Vagina (tissue), 2 donors: Measurements from ENCODE around the gene NEMP2. TPM values are rescaled to one million over a fixed set of nuclear protein-coding genes. Genes with fewer than 3 reads are reported as not detected.

Source experiments
- DNase-seq, 2 donors: peaks; one replicate each; pipeline ENCODE4 v3.0.0-alpha.2; 2017; ENCODE audit errors: extremely low spot score in 2 of 2
- H3K27ac ChIP-seq: fragments of 200-600 bp; sonication (generic); one replicate; pipeline ENCODE4 v1.5.1; 2019
- H3K27me3 ChIP-seq: fragments of 200-600 bp; sonication (generic); one replicate; pipeline ENCODE4 v1.5.1; 2019
- H3K36me3 ChIP-seq, 2 donors: fragments of 200-600 bp; sonication (generic); one replicate each; pipeline ENCODE4 v1.5.1; 2017 to 2019
- H3K4me1 ChIP-seq: fragments of 200-600 bp; sonication (generic); one replicate; pipeline ENCODE4 v1.5.1; 2019
- H3K4me3 ChIP-seq, 2 donors: fragments of 200-600 bp; sonication (generic); 1 replicate in 1 of 2; 2 replicates in 1 of 2; pipeline ENCODE4 v1.5.1; 2016 to 2019
- H3K9me3 ChIP-seq: fragments of 200-600 bp; sonication (generic); one replicate; pipeline ENCODE4 v1.5.1; 2019
- CTCF ChIP-seq, 3 experiments: fragments of 450-650 bp in 2 of 3; fragments of 200-600 bp in 1 of 3; sonication (generic) in 1 of 3; IDR thresholded peaks; one replicate each; pipeline ENCODE4 v1.5.1; 2017 to 2019; ENCODE audit warnings: antibody characterized with exemption in 3 of 3, mild to moderate bottlenecking in 2 of 3, moderate library complexity in 2 of 3
- POLR2A ChIP-seq, 2 donors: fragments of 450-650 bp; IDR thresholded peaks; one replicate each; pipeline ENCODE4 v1.6.1; 2017; ENCODE audit warnings: antibody characterized with exemption in 2 of 2, mild to moderate bottlenecking in 2 of 2, moderate library complexity in 2 of 2
- POLR2AphosphoS5 ChIP-seq, 2 donors: sonication (generic); formaldehyde crosslinking; IDR thresholded peaks; one replicate each; pipeline ENCODE4 v1.9.0; 2017; ENCODE audit warnings: antibody characterized with exemption in 2 of 2, mild to moderate bottlenecking in 2 of 2, low read depth in 1 of 2; ENCODE audit not compliant: insufficient read depth in 1 of 2
- intact Hi-C: fragments of 100-400 bp; cut with DNase I; formaldehyde crosslinking; loops from one replicate; pipeline ENCODE4 v1.15.1; 2023
- total RNA-seq: library from RNA; depleted of rRNA; stranded (reverse); fragments of >200 nt; gene quantifications from one replicate; pipeline ENCODE4 v1.2.3, GENCODE V29; 2016

The NEMP2 gene
- total RNA-seq, 1 donor from 2014 or later: 2.2 TPM

- Histone ChIP-seq H3K4me3 (no peak overlapping the region), H3K27ac (no peak overlapping the region), H3K27me3 (no peaks in the 10 kb centered on the region), H3K4me1 (peaks cover 24% of the 10 kb centered on the region), H3K36me3 (no peaks in the 10 kb centered on the region), H3K9me3 (no peaks in the 10 kb centered on the region)
- DNase-seq: no peak
- intact Hi-C loops: no loop called here
- TF ChIP-seq CTCF (IDR thresholded peaks at IDR 0.05): no peak
- no peak for TF ChIP-seq POLR2AphosphoS5 (IDR thresholded peaks at IDR 0.05; ENCODE audit: insufficient read depth in 1 of 2, low read depth in 1 of 2)
- no peak for TF ChIP-seq POLR2A (IDR thresholded peaks at IDR 0.05)
These were observed 53.2 kb downstream of the NEMP2 start for GRCh38 chr2:190481339-190481738.

- Histone ChIP-seq H3K4me3 (no peak overlapping the region), H3K27me3 (no peaks in the 10 kb centered on the region), H3K27ac (no peak overlapping the region), H3K36me3 (no peaks in the 10 kb centered on the region), H3K4me1 (peaks cover 19% of the 10 kb centered on the region), H3K9me3 (no peaks in the 10 kb centered on the region)
- DNase-seq: no peak
- intact Hi-C loops: no loop called here
- TF ChIP-seq POLR2A (IDR thresholded peaks at IDR 0.05): no peak
- TF ChIP-seq POLR2AphosphoS5 (IDR thresholded peaks at IDR 0.05; ENCODE audit: insufficient read depth in 1 of 2, low read depth in 1 of 2): no peak
- TF ChIP-seq CTCF (IDR thresholded peaks at IDR 0.05): no peak
These were observed 55.8 kb downstream of the NEMP2 start for GRCh38 chr2:190478572-190479195.

- H3K27ac ChIP-seq: peak overlapping the region; percentile 29
- peaks cover 19% of the 10 kb centered on the region for H3K4me1 ChIP-seq
- H3K36me3 ChIP-seq: no peaks in the 10 kb centered on the region
- H3K9me3 ChIP-seq: no peaks in the 10 kb centered on the region
- intact Hi-C loops: no loop called here
- TF ChIP-seq POLR2A (IDR thresholded peaks at IDR 0.05): no peak
- no peak for TF ChIP-seq POLR2AphosphoS5 (IDR thresholded peaks at IDR 0.05; ENCODE audit: insufficient read depth in 1 of 2, low read depth in 1 of 2)
- TF ChIP-seq CTCF (IDR thresholded peaks at IDR 0.05): no peak
- H3K27me3 ChIP-seq: no peaks in the 10 kb centered on the region
- peak overlapping the region in 1 of 2 donors; percentile 24 for H3K4me3 ChIP-seq
- DNase-seq: no peak
These were observed 56.7 kb downstream of the NEMP2 start for GRCh38 chr2:190477661-190478454.

GRCh38 chr2:190470256-190470826 is 64.2 kb downstream of the NEMP2 start:
- Histone ChIP-seq H3K9me3 (no peaks in the 10 kb centered on the region), H3K4me3 (no peak overlapping the region), H3K27me3 (no peaks in the 10 kb centered on the region), H3K36me3 (peaks cover 0 to 6% of the 10 kb centered on the region in 2 donors), H3K4me1 (peaks cover 48% of the 10 kb centered on the region), H3K27ac (peak overlapping the region; percentile 78)
- no peak for DNase-seq
- TF ChIP-seq POLR2AphosphoS5 (IDR thresholded peaks at IDR 0.05; ENCODE audit: insufficient read depth in 1 of 2, low read depth in 1 of 2): no peak
- intact Hi-C loops: no loop called here

GRCh38 chr2:190469771-190470170 is 64.8 kb downstream of the NEMP2 start:
- H3K27ac ChIP-seq: peak overlapping the region; percentile 78
- no peak for DNase-seq
- intact Hi-C loops: no loop called here
- TF ChIP-seq POLR2AphosphoS5 (IDR thresholded peaks at IDR 0.05; ENCODE audit: insufficient read depth in 1 of 2, low read depth in 1 of 2): peak in 1 of 2 donors; percentile 79
- no peak for TF ChIP-seq POLR2A (IDR thresholded peaks at IDR 0.05)
- TF ChIP-seq CTCF (IDR thresholded peaks at IDR 0.05): no peak
- H3K9me3 ChIP-seq: no peaks in the 10 kb centered on the region
- no peaks in the 10 kb centered on the region for H3K27me3 ChIP-seq
- peaks cover 48% of the 10 kb centered on the region for H3K4me1 ChIP-seq
- H3K36me3 ChIP-seq: peaks cover 0 to 6% of the 10 kb centered on the region in 2 donors
- H3K4me3 ChIP-seq: no peak overlapping the region
